ENCODE results near the gene FETUB.

FETUB gene, protein sequence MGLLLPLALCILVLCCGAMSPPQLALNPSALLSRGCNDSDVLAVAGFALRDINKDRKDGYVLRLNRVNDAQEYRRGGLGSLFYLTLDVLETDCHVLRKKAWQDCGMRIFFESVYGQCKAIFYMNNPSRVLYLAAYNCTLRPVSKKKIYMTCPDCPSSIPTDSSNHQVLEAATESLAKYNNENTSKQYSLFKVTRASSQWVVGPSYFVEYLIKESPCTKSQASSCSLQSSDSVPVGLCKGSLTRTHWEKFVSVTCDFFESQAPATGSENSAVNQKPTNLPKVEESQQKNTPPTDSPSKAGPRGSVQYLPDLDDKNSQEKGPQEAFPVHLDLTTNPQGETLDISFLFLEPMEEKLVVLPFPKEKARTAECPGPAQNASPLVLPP
- long read RNA-seq, donor 1 = 0 reads
- long read RNA-seq, donor 2, partial matches to known transcripts = 0 of 5 reads
- long read RNA-seq, donor 2, other reads (novel, unspliced or antisense) = 5 of 5 reads
- long read RNA-seq, donor 3 = 0 reads
- long read RNA-seq, donor 4 = 0 reads
- long read RNA-seq, donor 5, partial matches to known transcripts = 0 of 7 reads
- long read RNA-seq, donor 5, other reads (novel, unspliced or antisense) = 7 of 7 reads
- long read RNA-seq, donor 6, partial matches to known transcripts = 8 of 8 reads
- long read RNA-seq, donor 6, other reads (novel, unspliced or antisense) = 0 of 8 reads
- long read RNA-seq, donor 7 = 0 reads
- long read RNA-seq, donor 8, partial matches to known transcripts = 0 of 11 reads
- long read RNA-seq, donor 8, other reads (novel, unspliced or antisense) = 11 of 11 reads

DNA sequence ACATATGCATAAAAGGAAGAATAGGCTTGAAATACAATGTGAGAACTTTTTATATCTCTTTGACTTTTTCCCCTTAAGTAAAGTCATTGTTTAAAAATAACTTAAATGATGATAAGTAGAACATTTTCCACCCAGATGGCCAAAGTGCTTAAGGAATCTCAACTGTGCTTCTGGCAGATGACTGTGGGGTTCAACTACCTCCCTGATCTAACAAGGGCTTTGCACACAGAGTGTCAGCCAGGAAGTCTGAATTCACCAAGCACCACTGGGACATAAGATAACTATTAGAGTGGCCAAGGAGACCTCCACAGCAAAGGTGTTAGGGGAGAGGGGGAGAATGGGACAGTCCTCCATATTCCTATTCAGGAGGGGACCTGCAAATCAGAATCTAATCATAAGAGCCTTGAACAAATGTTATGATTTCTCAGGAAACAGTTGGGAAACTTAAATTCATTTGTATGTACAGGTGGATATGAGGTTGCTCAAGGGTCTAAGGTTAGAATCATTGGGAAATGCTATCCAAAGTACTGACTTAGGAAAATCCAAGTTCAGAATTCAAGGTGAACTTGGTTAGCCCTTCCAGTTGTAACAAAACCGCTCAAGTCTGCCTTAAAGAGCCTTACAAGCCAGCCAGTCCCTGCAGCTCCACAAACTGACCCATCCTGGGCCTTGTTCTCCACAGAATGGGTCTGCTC, at the start of gene FETUB:
Gene FETUB (plus strand): TSS at position 622 of the 695 bp plus-strand sequence. CDS start 62 bp downstream, at position 684.
- no peak for DNase-seq

DNA sequence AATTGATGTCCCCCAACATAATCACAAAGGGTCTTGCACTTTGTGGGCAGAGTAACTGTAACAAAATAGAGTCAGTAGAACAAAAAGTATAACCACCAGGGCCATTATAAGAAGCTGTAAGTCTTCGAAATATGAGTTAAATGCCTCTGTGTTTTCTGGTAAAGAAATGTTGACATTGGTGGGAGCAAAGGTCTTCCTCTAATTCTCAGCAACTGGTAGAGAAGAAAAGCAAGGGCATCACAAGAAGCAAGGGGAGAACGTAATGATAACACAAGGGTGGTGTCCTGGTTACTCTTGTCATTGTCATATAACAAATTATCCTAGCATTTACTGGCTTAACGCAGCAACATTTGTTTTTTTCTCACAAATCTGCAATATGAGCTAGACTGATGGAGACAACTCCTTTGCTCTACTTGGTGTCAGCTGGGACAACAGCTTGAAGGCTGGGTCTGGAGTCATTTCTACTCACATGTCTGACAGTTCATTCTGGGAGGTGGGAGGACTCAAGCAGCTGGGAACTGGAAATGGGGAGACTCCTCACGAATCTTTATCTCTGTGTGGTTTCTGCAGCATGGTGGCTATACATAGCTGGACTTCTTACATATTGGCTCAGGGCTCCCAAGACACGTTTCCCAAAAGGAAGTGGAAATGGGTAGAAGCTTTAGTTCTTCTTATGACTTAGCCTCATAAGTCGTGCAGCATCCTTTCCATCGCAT, 49.5 kb upstream of the FETUB start:
- no peak for DNase-seq

DNA sequence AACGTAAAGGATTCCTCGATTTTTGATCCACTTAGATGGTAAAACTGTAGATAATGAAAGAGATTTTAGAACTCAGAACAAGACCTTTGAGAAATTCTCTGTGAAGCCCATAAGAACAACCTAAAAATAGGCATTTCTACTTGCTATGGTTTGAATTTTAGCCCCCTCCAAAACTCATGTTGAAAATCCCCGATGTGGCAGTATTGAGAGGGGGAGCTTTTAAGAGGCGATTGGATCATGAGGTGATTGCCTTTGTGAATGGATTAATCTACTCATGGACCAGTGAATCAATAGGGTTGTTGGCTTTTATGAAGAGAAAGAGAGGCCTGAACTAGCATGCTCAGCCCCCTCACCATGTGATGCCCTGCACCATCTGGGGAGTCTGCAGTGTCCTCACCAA, 47.5 kb upstream of the FETUB start:
- DNase-seq = no peak

DNA sequence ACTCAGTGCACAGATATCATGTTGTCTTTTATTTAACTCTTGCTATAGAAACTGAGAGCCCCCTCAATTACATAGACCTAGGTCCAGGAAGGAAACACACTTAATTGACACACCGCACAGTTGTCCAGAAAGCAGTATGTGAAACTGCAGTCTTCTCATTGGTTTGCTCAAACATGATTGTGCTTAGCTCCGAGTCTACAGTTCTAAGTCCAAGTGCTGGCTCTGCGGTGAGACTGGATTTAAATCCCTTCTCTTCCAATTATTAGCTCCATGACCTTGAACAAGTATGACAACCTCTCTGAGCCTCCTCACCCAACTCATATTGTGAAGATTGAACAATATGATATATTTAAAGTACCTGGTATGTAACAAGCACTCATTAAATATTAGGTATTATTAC, 46.3 kb upstream of the FETUB start:
- DNase-seq = no peak

DNA sequence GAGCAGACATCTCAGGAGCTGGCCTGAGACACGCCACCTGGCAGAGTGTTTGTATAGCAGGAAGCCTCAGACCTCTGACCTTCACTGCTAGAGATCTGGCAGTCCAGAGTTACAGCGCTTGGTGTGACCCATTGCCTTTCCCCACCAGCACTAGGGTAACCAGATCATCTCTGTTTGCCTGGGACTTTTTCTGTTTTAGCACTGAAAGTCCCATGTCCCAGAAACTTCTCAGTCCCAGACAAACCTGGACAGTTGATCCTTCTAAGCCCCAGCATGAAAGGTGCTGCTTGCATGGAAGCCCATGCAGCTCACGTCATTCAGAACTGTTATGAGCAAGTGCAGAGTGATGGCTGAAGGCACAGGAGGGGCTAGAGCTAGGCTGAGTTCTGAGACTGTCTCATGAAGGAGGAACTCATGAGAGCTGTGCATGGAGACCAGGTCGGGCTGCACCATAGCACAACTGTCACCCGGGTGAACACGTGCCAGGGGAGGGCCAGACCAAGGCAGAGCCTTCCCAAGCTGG, 45.5 kb upstream of the FETUB start:
- no peak for DNase-seq

DNA sequence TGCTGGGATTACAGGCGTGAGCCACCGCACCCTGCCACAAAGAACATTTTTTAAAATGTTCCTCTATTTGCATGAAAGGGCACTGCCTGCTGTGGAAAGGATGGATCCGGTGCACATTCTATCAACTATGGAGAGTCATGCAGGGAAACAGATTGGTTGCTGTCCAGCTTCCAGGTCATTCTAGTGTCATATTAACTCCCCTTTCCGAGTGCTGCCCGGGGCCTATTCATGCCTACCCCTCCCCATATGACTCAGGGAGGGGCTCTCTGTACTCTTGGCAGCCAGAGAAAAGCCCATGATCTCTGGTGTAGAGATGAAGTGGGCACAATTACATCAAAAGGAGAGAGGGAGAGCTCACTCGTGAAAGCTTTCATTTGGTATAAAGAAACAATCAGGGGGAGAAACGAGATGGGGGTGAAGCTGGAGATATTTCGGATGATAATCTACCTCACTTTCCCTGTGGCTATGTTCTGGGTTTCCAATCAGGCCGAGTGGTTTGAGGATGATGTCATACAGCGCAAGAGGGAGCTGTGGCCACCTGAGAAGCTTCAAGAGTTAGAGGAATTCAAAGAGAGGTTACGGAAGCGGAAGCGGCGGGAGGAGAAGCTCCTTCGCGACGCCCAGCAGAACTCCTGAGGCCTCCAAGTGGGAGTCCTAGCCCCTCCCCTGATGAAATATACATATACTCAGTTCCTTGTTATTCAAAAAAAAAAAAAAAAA, 43.5 kb upstream of the FETUB start:
- DNase-seq = no peak

DNA sequence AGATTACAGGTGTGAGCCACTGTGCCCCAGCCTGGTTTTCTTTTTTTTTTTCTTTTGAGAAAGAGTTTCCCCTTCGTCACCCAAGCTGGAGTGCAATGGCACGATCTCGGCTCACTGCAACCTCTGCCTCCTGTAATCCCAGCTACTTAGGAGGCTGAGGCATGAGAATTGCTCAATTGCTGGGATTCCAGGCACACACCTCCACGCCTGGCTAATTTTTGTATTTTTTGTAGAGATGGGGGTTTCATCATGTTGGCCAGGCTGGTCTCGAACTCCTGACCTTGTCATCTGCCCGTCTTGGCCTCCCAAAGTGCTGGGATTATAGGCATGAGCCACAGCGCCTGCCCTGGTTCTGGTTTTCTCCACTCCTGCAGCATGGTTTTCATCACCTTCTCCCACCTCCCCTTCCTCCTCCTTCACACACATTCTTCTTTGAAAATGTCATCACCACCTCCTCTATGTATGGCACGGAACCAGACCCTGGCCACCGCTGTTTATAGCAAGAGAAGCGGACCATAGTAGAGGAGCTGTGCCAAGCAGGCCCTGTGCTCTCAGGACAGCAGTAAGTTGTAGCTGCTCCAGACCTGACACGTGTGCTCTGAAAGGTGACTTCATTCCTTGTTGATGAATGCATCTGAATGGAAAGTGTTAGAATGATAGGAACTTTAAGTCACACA, 42.0 kb upstream of the FETUB start:
- DNase-seq = no peak

DNA sequence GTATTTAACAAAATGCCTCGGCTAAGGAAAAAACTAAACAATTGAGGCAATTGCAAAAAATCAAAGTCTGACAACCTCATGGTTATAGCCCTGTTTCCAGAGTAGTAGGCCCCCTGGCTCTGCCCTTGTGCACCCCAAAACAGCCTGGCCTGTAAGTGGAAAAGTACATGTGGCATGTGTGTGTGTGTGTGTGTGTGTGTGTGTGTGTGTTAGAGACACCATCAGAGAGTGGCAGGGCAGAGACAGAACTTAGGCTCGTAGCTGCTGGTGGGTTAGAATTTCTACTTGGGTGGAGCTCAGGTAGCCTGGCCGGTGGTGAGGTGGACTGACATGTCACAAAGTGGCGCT, 41.4 kb upstream of the FETUB start:
- no peak for DNase-seq

DNA sequence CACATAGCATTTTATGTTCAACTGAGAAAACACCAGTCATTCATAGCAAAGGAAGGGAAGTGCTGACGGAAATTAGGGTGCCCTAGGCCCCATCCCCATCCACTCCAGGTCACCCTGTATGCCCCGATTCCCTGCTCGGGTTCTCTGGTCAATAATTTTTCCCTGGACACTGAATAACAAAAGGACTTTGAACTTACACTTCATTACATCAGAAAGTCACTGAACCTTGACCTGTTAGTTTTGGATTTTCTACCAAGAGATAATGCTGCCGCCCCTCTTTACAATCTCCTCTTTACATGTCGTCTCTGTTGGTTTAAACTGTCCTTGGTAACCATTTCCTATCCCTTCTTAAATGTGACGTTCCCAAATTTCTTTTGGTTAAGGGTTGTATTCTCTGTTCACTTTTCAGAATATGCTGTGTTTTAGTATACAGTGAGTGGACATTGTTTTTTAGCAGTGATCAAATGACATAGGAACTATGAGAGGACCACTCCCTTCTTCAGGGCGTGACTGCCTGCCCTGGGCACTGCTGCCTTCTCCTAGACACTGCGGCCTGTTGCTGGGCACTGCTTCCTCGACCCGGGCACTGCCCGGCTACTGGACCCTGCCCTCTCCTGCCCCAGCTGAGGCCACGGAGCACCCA, 40.9 kb upstream of the FETUB start:
- no peak for DNase-seq

DNA sequence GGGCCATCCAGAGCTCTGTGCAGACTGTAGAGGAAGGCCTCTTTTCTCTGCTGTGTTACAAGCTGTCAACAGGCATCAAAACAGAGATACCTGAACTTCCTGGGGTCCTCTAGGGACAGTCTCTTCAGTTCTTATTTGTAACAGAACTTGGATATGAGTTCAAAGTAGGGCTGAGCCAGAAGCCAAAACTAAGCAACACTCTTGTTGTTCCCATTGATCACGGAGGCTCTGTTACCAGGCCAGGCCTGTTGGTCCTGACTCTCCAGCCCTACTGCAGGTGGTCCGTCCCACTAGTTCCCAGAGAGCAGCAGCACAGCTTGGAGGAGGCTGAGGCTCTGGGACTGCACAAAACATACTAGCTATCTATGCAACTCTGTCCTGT, 40.4 kb upstream of the FETUB start:
- DNase-seq = no peak

DNA sequence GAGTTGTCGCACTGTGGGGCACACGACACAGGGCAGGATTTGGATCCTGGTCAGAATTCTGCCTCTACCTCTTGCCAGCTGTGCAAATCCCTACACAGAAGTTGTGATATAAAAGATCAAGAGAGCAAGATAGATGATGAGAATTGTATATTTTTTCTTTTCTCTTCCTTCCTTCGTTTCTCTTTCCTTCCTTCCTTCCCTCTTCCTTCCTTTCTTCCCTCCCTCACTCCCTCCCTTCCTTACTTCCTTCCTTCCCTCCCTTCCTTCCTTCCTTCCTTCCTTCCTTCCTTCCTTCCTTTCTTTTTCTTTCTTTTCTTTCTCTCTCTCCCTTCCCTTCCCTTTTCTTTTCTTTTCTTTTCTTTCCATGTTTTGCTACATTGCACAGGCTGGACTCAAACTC, 39.3 kb upstream of the FETUB start:
- no peak for DNase-seq

DNA sequence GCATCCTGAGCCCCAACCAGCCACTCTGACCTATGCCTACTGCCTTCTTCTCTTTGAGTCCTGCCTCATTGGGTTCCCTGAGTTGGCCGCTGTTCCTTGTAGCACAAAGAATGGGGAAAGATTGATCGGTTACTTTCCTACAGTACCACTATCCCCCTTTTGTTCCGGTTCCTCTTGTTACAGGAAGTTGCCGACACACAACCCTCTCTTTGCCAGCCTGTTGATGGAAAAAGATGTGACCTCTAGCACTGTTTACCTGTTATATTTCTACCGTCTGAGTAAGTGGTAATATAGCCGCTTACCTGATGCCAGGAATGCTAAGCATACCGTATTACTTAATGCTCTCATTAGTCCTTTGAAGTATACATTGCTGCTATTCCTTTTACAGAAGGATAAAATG, 37.0 kb upstream of the FETUB start:
- no peak for DNase-seq

DNA sequence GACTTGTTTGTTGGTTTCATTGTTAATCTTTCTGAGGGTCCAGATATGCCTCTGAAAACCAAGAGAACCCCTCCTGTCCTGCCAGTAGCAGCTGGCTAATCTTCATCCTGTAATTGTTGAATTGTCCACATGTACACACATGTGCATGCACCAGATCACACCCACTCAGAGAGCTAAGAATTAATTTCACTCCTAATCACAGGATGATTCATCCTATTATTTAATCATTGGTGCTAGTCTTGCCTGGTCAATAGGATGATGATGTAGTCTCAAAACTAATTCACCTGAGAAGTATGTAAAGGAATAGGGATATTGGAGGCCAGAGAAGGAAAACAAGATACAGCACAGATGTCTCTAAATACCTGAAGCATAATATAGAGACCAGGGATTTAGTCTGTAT, 35.1 kb upstream of the FETUB start:
- DNase-seq = no peak

DNA sequence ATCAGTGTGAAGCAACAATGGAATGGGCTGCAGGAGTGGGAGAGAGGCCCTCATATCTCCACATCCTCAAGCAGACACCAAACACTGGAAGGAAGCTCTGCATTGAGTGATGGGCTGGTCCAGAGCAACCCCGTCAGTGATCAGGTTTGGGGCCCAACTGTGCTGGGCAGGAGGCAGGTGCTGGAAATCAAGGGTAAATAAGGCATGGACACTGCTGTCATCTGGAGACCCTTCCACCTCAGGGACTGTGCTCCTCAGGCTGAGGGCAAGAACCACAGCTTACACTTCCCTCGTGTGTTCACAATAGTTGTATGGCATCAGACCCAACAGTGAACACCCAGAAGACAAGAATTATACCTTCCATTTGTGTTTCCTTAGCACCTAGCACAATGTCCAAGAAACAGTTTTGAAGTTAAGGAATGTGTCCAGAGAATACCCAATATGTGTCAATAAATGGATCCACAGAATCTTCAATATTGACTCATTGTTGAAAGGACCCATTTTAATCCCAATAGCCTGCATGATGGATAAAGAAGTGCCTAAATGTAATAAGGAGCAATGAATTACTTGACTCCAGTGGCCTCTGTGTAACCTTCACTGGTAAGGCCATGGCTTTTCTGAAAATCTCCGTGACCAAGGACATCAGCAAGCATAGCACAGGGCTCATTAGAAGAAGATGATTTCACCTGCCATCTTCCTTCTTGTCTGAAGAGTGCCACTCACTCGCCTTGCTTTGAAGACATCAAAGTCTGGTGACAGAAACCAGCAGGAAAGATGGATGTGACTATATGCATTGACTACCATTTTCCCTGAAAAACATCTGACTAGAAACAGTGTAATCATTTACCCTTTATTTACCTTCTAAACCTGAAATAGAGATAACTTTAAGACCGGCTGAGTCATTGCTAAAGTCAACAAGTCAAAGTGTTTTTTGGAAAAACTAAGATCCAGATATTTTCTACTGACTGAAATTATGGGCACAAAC, 34.3 kb upstream of the FETUB start:
- DNase-seq = no peak

DNA sequence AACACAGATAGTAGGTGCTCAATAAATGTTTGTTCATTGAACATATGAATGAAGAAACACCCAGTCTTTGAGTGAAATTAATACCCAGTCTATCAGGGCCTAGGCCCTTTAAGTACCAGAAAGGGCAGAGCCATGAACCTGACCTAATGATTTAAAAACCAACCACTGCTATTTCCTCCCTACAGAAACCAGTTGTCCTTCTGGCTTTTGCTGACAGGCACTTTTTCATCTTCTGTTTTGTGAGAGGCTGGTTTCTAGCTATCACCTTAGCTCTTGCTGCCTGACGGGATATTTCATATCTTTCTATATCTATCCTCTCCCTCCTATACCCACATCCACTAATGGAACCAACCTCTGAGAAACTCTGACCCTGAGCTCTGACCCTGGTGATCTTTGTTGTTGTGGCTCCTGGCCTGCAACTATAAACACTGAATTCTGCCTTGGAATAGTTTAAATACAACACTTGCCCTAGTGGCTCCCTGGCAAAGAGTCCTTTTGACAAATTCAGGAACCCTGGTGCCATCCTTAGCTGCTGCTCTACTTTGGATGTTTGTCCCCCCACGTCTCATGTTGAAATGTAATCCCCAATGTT, 31.5 kb upstream of the FETUB start:
- no peak for DNase-seq

DNA sequence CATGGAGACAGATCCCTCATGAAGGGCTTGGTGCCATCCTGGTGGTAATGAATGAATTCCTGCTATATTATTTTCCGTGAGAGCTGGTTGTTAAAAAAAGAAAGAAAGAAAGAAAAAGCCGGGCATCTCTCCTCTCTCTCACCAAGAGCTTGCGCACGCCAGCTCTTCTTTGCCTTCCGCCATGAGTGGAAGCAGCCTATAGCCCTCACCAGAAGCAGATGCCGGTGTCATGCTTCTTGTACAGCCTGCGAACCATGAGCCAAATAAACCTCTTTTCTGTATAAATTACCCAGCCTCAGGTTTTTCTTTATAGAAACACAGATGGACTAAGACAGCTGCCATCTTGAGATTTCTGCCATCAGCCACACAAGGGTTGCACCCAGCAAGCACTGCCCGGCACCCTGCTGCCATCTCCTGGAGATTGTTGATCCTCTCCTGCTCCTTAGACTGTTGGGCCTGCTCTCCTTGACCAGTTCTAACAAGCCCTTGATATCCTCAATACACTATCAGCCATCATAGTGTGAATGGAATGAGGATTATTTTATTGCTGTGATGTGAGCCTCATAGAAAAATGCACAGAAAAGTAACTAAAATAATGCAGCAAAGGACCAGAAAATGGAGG, 30.8 kb upstream of the FETUB start:
- DNase-seq = no peak

DNA sequence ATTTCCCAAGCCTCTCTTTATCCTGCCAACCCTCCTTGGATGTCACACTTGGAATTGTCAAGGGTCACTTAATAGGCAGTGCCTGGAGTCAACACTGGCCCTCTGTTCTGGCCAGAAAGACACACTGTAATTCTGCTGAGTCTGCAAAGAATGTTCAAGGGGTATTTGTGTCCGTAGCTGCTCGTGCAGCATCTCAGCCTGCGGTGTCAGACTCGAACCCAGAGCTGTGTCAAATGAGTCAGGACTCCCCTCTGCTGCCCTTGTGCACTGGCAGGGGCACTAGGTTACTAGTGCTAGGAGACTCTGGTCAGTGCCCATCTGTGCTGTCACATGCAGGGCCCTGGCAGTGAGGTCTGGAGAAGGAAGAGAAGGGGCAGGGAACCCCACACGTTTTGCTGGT, 28.1 kb upstream of the FETUB start:
- DNase-seq = no peak

Measured in right kidney (tissue), 9 donors.